Fibroblast of lung (primary cell): ENCODE measurements around the gene GPR156. TPM values are rescaled to one million over a fixed set of nuclear protein-coding genes. Genes with fewer than 3 reads are reported as not detected.

Experiments
- DNase-seq, 2 donors: peaks; one replicate each; pipeline versions ENCODE4 v3.0.0 to v3.0.0-alpha.2; 2010; ENCODE audit warnings: low read depth in 2 of 2
- H2AFZ ChIP-seq: 2 replicates; pipeline ENCODE4 v1.5.1; 2012; ENCODE audit warnings: low read length, control low read depth, inconsistent platforms
- H3K27ac ChIP-seq: 2 replicates; pipeline ENCODE4 v1.5.1; 2011; ENCODE audit warnings: low read length, control low read depth; ENCODE audit not compliant: insufficient read depth
- H3K27me3 ChIP-seq: 2 replicates; pipeline ENCODE4 v1.5.1; 2011; ENCODE audit warnings: mild to moderate bottlenecking, low read length; ENCODE audit not compliant: control insufficient read depth, insufficient read depth
- H3K36me3 ChIP-seq: 2 replicates; pipeline ENCODE4 v1.5.1; 2011; ENCODE audit warnings: low read length; ENCODE audit not compliant: control insufficient read depth, insufficient read depth
- H3K4me1 ChIP-seq: 2 replicates; pipeline ENCODE4 v1.5.1; 2011; ENCODE audit warnings: low read length; ENCODE audit not compliant: control insufficient read depth, insufficient read depth; ENCODE audit errors: extremely low read depth
- H3K4me2 ChIP-seq: 2 replicates; pipeline ENCODE4 v1.5.1; 2011; ENCODE audit warnings: low read length, control low read depth; ENCODE audit not compliant: insufficient read depth; ENCODE audit errors: extremely low read depth
- H3K4me3 ChIP-seq, 4 experiments: fragments of 200-600 bp in 1 of 4; sonication (generic) in 1 of 4; replicated peaks in 1 of 4; 2 replicates each; pipeline ENCODE4 v1.5.1; 2011 to 2016; ENCODE audit warnings: low read length in 4 of 4, low read depth in 3 of 4, mild to moderate bottlenecking in 3 of 4, control low read depth in 2 of 4, inconsistent platforms in 1 of 4, mixed read lengths in 1 of 4; ENCODE audit not compliant: insufficient read depth in 1 of 4; ENCODE audit errors: control extremely low read depth in 1 of 4
- H3K79me2 ChIP-seq: 2 replicates; pipeline ENCODE4 v1.5.1; 2012; ENCODE audit warnings: mild to moderate bottlenecking, low read length, inconsistent platforms; ENCODE audit not compliant: control insufficient read depth, insufficient read depth
- H3K9ac ChIP-seq: 2 replicates; pipeline ENCODE4 v1.5.1; 2011; ENCODE audit warnings: mild to moderate bottlenecking, low read length, control low read depth; ENCODE audit not compliant: insufficient read depth
- H3K9me3 ChIP-seq: 2 replicates; pipeline ENCODE4 v1.5.1; 2012; ENCODE audit warnings: low read depth, low read length; ENCODE audit not compliant: control insufficient read depth, insufficient read depth
- H4K20me1 ChIP-seq: 2 replicates; pipeline ENCODE4 v1.5.1; 2011; ENCODE audit warnings: low read length; ENCODE audit not compliant: control insufficient read depth, insufficient read depth; ENCODE audit errors: extremely low read depth
- CTCF ChIP-seq, 2 donors: IDR thresholded peaks in 1 of 2; conservative IDR thresholded peaks in 1 of 2; 1 replicate in 1 of 2; 2 replicates in 1 of 2; pipeline ENCODE4 v1.5.1; 2011 to 2012; ENCODE audit warnings: low read length in 2 of 2, control low read depth in 1 of 2, inconsistent platforms in 1 of 2, low read depth in 1 of 2, mild to moderate bottlenecking in 1 of 2
- EZH2 ChIP-seq: IDR thresholded peaks from 2 replicates; pipeline ENCODE4 v1.5.1; 2012; ENCODE audit warnings: low read length, control low read depth, mild to moderate bottlenecking; ENCODE audit errors: missing control alignments
- polyA plus RNA-seq, 2 donors: library from polyadenylated mRNA; depleted of rRNA in 1 of 2; stranded (reverse) in 1 of 2; unstranded in 1 of 2; fragments of >200 nt; gene quantifications; 2 replicates each; pipeline ENCODE4 v1.2.1, GENCODE V29; 2011 to 2012; ENCODE audit warnings: missing spikeins in 1 of 2
- total RNA-seq: library from RNA; depleted of rRNA; stranded (reverse); fragments of >200 nt; gene quantifications from 2 replicates; pipeline ENCODE4 v1.2.1, GENCODE V29; 2014

GPR156 gene
- total and polyA plus RNA-seq, 2 donors (not counting 1 experiment from before 2014, with no cell fraction given) = 0.33 to 0.42 TPM

DNA sequence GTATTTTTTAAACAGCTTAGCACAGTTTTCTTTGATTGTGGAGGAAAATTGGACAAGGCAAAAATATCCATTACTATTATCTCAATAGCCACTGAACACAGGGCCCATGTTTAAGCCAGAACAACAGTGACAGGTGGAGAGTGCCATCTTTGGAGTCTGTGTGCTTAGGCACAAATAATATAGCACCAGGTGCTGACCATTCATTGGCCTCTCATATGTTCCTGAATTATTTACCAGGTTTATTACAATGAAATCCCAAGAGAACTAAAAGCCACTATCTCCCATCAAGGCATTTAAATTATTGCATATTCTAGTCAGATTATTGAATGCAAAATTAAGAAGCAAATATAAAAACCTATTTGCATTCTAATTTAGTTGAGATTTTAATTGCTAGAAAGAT lies 39.6 kb downstream of the GPR156 start:
- H3K36me3 ChIP-seq = no peaks in the 10 kb centered on the region
- TF ChIP-seq EZH2 = no peak
- TF ChIP-seq CTCF (conservative IDR thresholded peaks at IDR 0.05 in 1 of 2, IDR thresholded peaks at IDR 0.05 in 1 of 2; ENCODE audit: low read depth in 1 of 2, low read length in 2 of 2) = no peak
- no peaks in the 10 kb centered on the region for H3K27me3 ChIP-seq
- H3K4me3 ChIP-seq = no peak overlapping the region
- no peak overlapping the region for H2AFZ ChIP-seq
- no peak overlapping the region for H3K27ac ChIP-seq
- H3K79me2 ChIP-seq = no peaks in the 10 kb centered on the region
- no peak overlapping the region for H3K4me2 ChIP-seq
- H3K4me1 ChIP-seq = no peaks in the 10 kb centered on the region
- no peak for DNase-seq
- H3K9ac ChIP-seq = no peak overlapping the region
- no peaks in the 10 kb centered on the region for H4K20me1 ChIP-seq
- H3K9me3 ChIP-seq = no peaks in the 10 kb centered on the region

DNA sequence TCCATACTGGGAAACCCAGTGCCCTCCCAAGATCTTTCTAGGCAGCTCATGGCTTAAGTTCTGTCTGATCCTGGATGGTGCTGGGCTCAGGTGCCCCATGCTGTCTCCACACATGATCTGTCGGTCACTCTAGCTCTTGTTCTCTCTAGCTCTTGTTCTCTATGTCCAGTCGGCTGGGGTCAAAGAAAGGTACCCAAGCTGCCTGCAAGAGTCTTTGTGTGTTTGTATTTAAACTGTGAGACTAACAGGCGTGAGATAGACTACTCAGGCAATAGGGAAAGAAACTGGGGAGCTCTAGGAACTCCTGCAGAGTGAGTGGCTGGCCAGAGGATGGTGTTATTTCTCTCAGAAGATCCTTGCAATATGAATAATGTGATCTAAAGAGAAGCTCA lies 40.2 kb downstream of the GPR156 start:
- no peak overlapping the region for H2AFZ ChIP-seq
- H3K9me3 ChIP-seq = no peaks in the 10 kb centered on the region
- H3K4me1 ChIP-seq = no peaks in the 10 kb centered on the region
- H3K27ac ChIP-seq = no peak overlapping the region
- H4K20me1 ChIP-seq = no peaks in the 10 kb centered on the region
- H3K36me3 ChIP-seq = no peaks in the 10 kb centered on the region
- no peak for TF ChIP-seq EZH2
- no peak for TF ChIP-seq CTCF (conservative IDR thresholded peaks at IDR 0.05 in 1 of 2, IDR thresholded peaks at IDR 0.05 in 1 of 2; ENCODE audit: low read depth in 1 of 2, low read length in 2 of 2)
- H3K4me2 ChIP-seq = no peak overlapping the region
- H3K9ac ChIP-seq = no peak overlapping the region
- no peaks in the 10 kb centered on the region for H3K27me3 ChIP-seq
- H3K4me3 ChIP-seq = no peak overlapping the region
- H3K79me2 ChIP-seq = no peaks in the 10 kb centered on the region
- no peak for DNase-seq

DNA sequence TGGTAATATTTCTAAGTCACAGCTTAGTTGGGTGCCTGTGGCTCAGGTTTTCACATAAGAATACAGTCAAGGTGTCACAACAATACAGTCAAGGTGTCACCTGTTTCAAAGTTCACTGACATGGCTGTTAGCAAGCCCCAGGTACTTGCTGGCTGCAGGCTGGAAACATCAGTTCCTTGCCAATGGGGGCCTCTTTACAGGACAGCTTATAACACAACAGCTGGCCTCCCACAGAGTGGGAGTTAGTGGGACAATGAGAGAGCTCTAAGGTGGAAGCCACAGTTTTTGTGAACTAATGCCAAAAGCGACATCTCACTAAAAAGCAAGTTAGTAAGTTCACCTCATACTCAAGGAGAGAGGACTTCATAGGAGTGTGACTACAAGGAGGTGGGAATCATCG lies 45.4 kb downstream of the GPR156 start:
- no peak overlapping the region for H3K27ac ChIP-seq
- no peaks in the 10 kb centered on the region for H3K36me3 ChIP-seq
- DNase-seq = no peak
- TF ChIP-seq EZH2 = no peak
- TF ChIP-seq CTCF (conservative IDR thresholded peaks at IDR 0.05 in 1 of 2, IDR thresholded peaks at IDR 0.05 in 1 of 2; ENCODE audit: low read depth in 1 of 2, low read length in 2 of 2) = no peak
- no peaks in the 10 kb centered on the region for H4K20me1 ChIP-seq
- no peak overlapping the region for H2AFZ ChIP-seq
- H3K27me3 ChIP-seq = no peaks in the 10 kb centered on the region
- H3K4me1 ChIP-seq = no peaks in the 10 kb centered on the region
- no peaks in the 10 kb centered on the region for H3K9me3 ChIP-seq
- H3K79me2 ChIP-seq = no peaks in the 10 kb centered on the region
- H3K9ac ChIP-seq = no peak overlapping the region
- H3K4me2 ChIP-seq = no peak overlapping the region
- H3K4me3 ChIP-seq = no peak overlapping the region
